Esophagus muscularis mucosa (tissue), 4 donors: Measurements from ENCODE around the gene PAM16.

Experiments
- EP300 ChIP-seq: sonication (generic); formaldehyde crosslinking; IDR thresholded peaks from one replicate; pipeline ENCODE4 v1.6.1; 2017; ENCODE audit warnings: antibody characterized with exemption
- POLR2AphosphoS5 ChIP-seq, 2 donors: sonication (generic); formaldehyde crosslinking; IDR thresholded peaks; one replicate each; pipeline ENCODE4 v1.6.1; 2017; ENCODE audit warnings: antibody characterized with exemption in 2 of 2
- TF ChIP-seq, protein P1 (sequence below), 3 experiments: fragments of 200-600 bp in 2 of 3; fragments of 450-650 bp in 1 of 3; sonication (generic) in 2 of 3; IDR thresholded peaks; one replicate each; pipeline ENCODE4 v1.5.1; 2017 to 2019; ENCODE audit warnings: antibody characterized with exemption in 3 of 3, mild to moderate bottlenecking in 2 of 3, moderate library complexity in 1 of 3

DNA sequence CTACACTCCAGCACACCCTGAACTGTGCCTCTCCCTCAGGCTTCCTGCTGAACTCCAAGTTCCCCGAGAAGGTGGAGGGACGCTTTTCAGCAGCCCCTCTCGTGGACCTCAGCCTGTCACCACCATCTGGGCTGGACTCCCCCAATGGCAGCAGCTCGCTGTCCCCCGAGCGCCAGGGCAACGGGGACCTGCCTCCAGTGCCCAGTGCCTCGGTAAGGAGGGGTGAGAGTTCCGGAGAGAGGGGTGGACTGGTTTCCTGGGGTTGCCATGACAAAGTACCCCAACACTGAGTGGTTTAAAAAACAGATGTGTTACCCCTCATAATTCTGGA is 17.8 kb downstream of the PAM16 start:
- TF ChIP-seq, protein P1, sequence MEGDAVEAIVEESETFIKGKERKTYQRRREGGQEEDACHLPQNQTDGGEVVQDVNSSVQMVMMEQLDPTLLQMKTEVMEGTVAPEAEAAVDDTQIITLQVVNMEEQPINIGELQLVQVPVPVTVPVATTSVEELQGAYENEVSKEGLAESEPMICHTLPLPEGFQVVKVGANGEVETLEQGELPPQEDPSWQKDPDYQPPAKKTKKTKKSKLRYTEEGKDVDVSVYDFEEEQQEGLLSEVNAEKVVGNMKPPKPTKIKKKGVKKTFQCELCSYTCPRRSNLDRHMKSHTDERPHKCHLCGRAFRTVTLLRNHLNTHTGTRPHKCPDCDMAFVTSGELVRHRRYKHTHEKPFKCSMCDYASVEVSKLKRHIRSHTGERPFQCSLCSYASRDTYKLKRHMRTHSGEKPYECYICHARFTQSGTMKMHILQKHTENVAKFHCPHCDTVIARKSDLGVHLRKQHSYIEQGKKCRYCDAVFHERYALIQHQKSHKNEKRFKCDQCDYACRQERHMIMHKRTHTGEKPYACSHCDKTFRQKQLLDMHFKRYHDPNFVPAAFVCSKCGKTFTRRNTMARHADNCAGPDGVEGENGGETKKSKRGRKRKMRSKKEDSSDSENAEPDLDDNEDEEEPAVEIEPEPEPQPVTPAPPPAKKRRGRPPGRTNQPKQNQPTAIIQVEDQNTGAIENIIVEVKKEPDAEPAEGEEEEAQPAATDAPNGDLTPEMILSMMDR (IDR thresholded peaks at IDR 0.05): no peak
- no peak for TF ChIP-seq POLR2AphosphoS5 (IDR thresholded peaks at IDR 0.05)
- no peak for TF ChIP-seq EP300
